Fibroblast of mammary gland (primary cell): Measurements from ENCODE around the gene CHST6.

ENCODE experiments used
- DNase-seq: peaks from one replicate; pipeline ENCODE4 v3.0.0-alpha.2; 2010; ENCODE audit warnings: low read depth
- H3K4me3 ChIP-seq: 2 replicates; pipeline ENCODE4 v1.5.1; 2011; ENCODE audit warnings: low read depth, mild to moderate bottlenecking, low read length, moderate library complexity; ENCODE audit not compliant: control insufficient read depth
- CTCF ChIP-seq: conservative IDR thresholded peaks from 2 replicates; pipeline ENCODE4 v1.5.1; 2011; ENCODE audit warnings: low read depth, low read length, inconsistent platforms; ENCODE audit not compliant: control insufficient read depth, insufficient read depth

The CHST6 gene

GRCh38 chr16:75462806-75463205, 32.4 kb downstream of the CHST6 start:
- H3K4me3 ChIP-seq: peak overlapping the region; percentile 21
- DNase-seq: no peak
- TF ChIP-seq CTCF: no peak

GRCh38 chr16:75461575-75461974, 33.7 kb downstream of the CHST6 start:
- no peak for TF ChIP-seq CTCF
- H3K4me3 ChIP-seq: no peak overlapping the region
- DNase-seq: no peak

- DNase-seq: no peak
- H3K4me3 ChIP-seq: no peak overlapping the region
- no peak for TF ChIP-seq CTCF
Observed at GRCh38 chr16:75460446-75460845, 34.8 kb downstream of the CHST6 start.

- DNase-seq: no peak
- no peak for TF ChIP-seq CTCF
- no peak overlapping the region for H3K4me3 ChIP-seq
Observed at GRCh38 chr16:75459691-75460090, 35.5 kb downstream of the CHST6 start.

- TF ChIP-seq CTCF: no peak
- no peak for DNase-seq
- no peak overlapping the region for H3K4me3 ChIP-seq
Observed at GRCh38 chr16:75458439-75458838, 36.8 kb downstream of the CHST6 start.

- TF ChIP-seq CTCF: no peak
- H3K4me3 ChIP-seq: no peak overlapping the region
- no peak for DNase-seq
Observed at GRCh38 chr16:75458029-75458428, 37.2 kb downstream of the CHST6 start.

- H3K4me3 ChIP-seq: no peak overlapping the region
- no peak for DNase-seq
- no peak for TF ChIP-seq CTCF
Observed at GRCh38 chr16:75457485-75458021, 37.7 kb downstream of the CHST6 start.
